ENCODE data around the gene PNMA8A. TPM values are rescaled to one million over a fixed set of nuclear protein-coding genes. Genes with fewer than 3 reads are reported as not detected.

The PNMA8A gene
- total and polyA plus RNA-seq, 2 of the 13 experiments (the other 11 are each of a cell fraction or from before 2014, with no cell fraction given) = 0.13 to 0.51 TPM

- CTCF ChIA-PET (ENCODE audit: low intra/inter-chr PET ratio, low total read pairs) = no interaction called here
- H3K9me3 ChIP-seq (ENCODE audit: low read length) = no peaks in the 10 kb centered on the region
- POLR2A ChIA-PET = no interaction called here
- intact Hi-C loops (cut with micrococcal nuclease; ENCODE audit: unreplicated experiment) = no loop called here
- FAIRE-seq = no peak
- H3K27ac ChIP-seq (ENCODE audit: extremely low read length, insufficient read depth, low read length) = no peak overlapping the region
- H3K4me2 ChIP-seq (ENCODE audit: low read depth, low read length) = no peak overlapping the region
- 50% methylated on average over 2 of the region's 5 CpGs for WGBS (ENCODE audit: low lambda C conversion rate)
- no peak for DNase-seq (ENCODE audit: low spot score)
- H3K4me1 ChIP-seq (ENCODE audit: insufficient read depth, low read length) = no peaks in the 10 kb centered on the region
- no peaks in the 10 kb centered on the region for H3K79me2 ChIP-seq (ENCODE audit: insufficient read depth, low read length)
- no peak overlapping the region for H3K4me3 ChIP-seq (replicated peaks in 1 of 3; ENCODE audit: insufficient read depth in 1 of 3, low read depth in 2 of 3, low read length in 3 of 3)
- TF ChIP-seq THAP7 (CRISPR knock-in tag; IDR thresholded peaks at IDR 0.05) = no peak
- TF ChIP-seq ZNF207 (IDR thresholded peaks at IDR 0.05; ENCODE audit: borderline replicate concordance) = no peak
- TF ChIP-seq ZNF616 (CRISPR knock-in tag; IDR thresholded peaks at IDR 0.05; ENCODE audit: low read depth) = no peak
- no peak for TF ChIP-seq ZNF879 (CRISPR knock-in tag; IDR thresholded peaks at IDR 0.05)
- no peak for TF ChIP-seq AKNA (CRISPR knock-in tag; IDR thresholded peaks at IDR 0.05; ENCODE audit: borderline replicate concordance)
- TF ChIP-seq ZNF782 (CRISPR knock-in tag; IDR thresholded peaks at IDR 0.05; ENCODE audit: borderline replicate concordance) = no peak
- TF ChIP-seq HIVEP1 (CRISPR knock-in tag; IDR thresholded peaks at IDR 0.05) = no peak
- no peaks in the 10 kb centered on the region for H4K20me1 ChIP-seq (ENCODE audit: insufficient read depth, low read length)
- in situ Hi-C loops (cut with HindIII; ENCODE audit: extremely low pct_ligation_motif_present, low pct_unique_long_range_greater_than_20kb) = no loop called here
- BruUV-seq (replicated peaks) = no TSS peak
- H3K27me3 ChIP-seq (ENCODE audit: control insufficient read depth in 1 of 2, insufficient read depth in 2 of 2, low read length in 2 of 2) = no peaks in the 10 kb centered on the region
- no peak overlapping the region for H3K9ac ChIP-seq (ENCODE audit: insufficient read depth, low read depth, low read length)
- ATAC-seq = no peak
- no peaks in the 10 kb centered on the region for H3K36me3 ChIP-seq (replicated peaks in 1 of 2; ENCODE audit: control insufficient read depth in 1 of 2, insufficient read depth in 2 of 2, low read length in 2 of 2)
- no peak overlapping the region for H2AFZ ChIP-seq (ENCODE audit: low read length)
Observed at GRCh38 chr19:46447824-46448223, 23.5 kb downstream of the PNMA8A start.

Measured in HepG2 (cell line).